Skeletal muscle tissue (tissue), 4 donors: ENCODE data around the gene DIMT1. TPM values are rescaled to one million over a fixed set of nuclear protein-coding genes. Genes with fewer than 3 reads are reported as not detected.

Experiments
- H3K27ac ChIP-seq: one replicate; pipeline ENCODE4 v1.7.0; 2013; ENCODE audit warnings: mild to moderate bottlenecking, low read depth, low read length, inconsistent platforms
- H3K27me3 ChIP-seq, 3 donors: one replicate each; pipeline ENCODE4 v1.7.0; 2013; ENCODE audit warnings: low read length in 3 of 3; ENCODE audit not compliant: control insufficient read depth in 3 of 3, insufficient read depth in 3 of 3
- H3K36me3 ChIP-seq, 3 donors: one replicate each; pipeline ENCODE4 v1.7.0; 2013; ENCODE audit warnings: low read length in 3 of 3; ENCODE audit not compliant: control insufficient read depth in 3 of 3, insufficient read depth in 3 of 3
- H3K4me1 ChIP-seq, 3 donors: one replicate each; pipeline ENCODE4 v1.7.0; 2013; ENCODE audit warnings: low read length in 3 of 3, mild to moderate bottlenecking in 3 of 3; ENCODE audit not compliant: control insufficient read depth in 3 of 3, insufficient read depth in 3 of 3
- H3K4me3 ChIP-seq, 3 donors: one replicate each; pipeline ENCODE4 v1.7.0; 2013; ENCODE audit warnings: low read length in 3 of 3
- H3K9ac ChIP-seq, 3 donors: one replicate each; pipeline ENCODE4 v1.7.0; 2013; ENCODE audit warnings: low read length in 3 of 3, mild to moderate bottlenecking in 3 of 3, moderate library complexity in 2 of 3, low read depth in 1 of 3
- H3K9me3 ChIP-seq, 3 donors: one replicate each; pipeline ENCODE4 v1.7.0; 2013; ENCODE audit warnings: low read length in 3 of 3; ENCODE audit not compliant: control insufficient read depth in 3 of 3
- total RNA-seq: library from RNA; depleted of rRNA; stranded (reverse); fragments of >200 nt; gene quantifications from one replicate; pipeline ENCODE4 v1.2.3, GENCODE V29; 2014
- donor health status: Osteomylitis.

The DIMT1 gene
- total RNA-seq, 1 donor from 2014 or later: 13.0 TPM

DNA sequence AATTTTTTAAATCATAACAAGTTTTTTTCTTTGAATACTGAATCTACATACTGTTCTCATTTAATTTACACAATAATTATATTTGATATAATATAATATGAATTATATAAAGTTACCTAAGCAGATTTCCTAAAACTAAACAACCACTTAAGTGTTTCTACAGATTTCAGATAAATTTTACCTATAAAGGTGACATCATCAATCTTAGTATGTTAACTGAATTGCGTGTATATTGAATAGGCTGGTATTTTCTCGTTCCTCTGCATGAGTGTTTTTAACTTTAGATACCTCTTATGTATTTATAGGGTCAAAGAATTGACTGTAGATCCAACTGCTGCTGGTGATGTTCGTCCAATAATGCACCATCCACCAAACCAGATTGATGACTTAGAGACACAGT lies 30.3 kb downstream of the DIMT1 start:
- no peaks in the 10 kb centered on the region for H3K27me3 ChIP-seq

DNA sequence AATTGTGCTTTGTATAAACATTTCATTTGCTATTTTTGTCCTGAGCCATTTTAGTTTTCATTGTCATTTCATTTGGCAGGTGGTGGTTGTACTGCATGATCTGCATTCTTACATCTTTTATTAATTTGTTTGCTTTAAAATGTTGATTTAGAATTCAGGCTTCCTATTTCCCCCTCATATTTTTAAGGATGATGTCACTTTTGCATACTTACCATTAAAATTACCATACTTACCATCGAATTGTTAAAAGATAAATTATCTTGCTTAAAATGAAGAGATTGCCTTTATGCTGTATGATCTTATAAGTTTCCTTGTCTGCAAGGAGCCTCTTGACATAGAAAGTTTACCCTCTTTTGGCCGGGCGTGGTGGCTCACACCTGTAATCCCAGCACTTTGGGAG lies 31.1 kb downstream of the DIMT1 start:
- H3K36me3 ChIP-seq: peaks cover 6 to 18% (median 14%) of the 10 kb centered on the region in 3 donors

More for the DNA sequence above, 30.3 kb downstream of the DIMT1 start:
- Histone ChIP-seq H3K9ac (no peak overlapping the region), H3K4me3 (no peak overlapping the region), H3K4me1 (no peaks in the 10 kb centered on the region), H3K27ac (no peak overlapping the region), H3K9me3 (no peaks in the 10 kb centered on the region), H3K36me3 (peaks cover 8 to 21% (median 18%) of the 10 kb centered on the region in 3 donors)

DNA sequence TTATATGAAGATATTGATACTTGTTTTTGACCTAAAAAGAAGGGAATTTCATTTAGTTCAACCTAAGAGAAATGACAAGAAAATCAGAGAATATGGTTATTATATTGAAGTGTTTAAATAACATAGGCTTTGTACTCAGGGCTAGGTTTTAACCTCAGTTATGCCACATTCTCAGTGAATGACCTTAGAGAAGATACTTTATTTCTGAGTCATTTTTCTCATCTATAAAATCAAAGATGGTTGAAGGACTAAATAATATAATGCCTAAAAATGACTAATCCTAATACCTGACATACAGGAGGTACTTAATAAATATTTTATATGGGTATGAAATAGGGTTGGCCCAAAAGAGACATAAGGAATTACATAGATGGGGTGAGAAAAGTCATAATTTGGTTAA lies 32.3 kb downstream of the DIMT1 start:
- H3K9me3 ChIP-seq: no peaks in the 10 kb centered on the region
- H3K4me1 ChIP-seq: no peaks in the 10 kb centered on the region
- no peak overlapping the region for H3K9ac ChIP-seq
- H3K4me3 ChIP-seq: no peak overlapping the region
- H3K36me3 ChIP-seq: peaks cover 6 to 15% (median 12%) of the 10 kb centered on the region in 3 donors
- H3K27me3 ChIP-seq: no peaks in the 10 kb centered on the region
- H3K27ac ChIP-seq: no peak overlapping the region

More for the DNA sequence above, 31.1 kb downstream of the DIMT1 start:
- Histone ChIP-seq H3K4me3 (no peak overlapping the region), H3K27me3 (no peaks in the 10 kb centered on the region), H3K27ac (no peak overlapping the region), H3K9ac (no peak overlapping the region), H3K4me1 (no peaks in the 10 kb centered on the region), H3K9me3 (no peaks in the 10 kb centered on the region)

DNA sequence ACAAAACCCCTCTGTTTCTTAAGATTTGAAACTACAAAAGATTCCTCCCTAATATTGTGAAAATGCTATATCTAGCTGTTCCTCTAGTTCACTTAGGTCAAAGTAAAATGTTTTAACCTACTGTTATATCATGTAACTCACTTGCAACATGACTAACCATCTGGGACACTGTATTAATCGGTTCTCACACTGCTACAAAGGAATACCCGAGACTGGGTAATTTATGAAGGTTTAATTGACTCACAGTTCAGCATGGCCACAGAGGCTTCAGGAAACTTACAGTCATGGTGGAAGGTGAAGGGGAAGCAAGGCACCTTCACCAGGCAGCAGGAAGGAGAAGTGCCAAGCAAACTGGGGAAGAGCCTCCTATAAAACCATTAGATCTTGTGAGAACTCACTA lies 34.7 kb downstream of the DIMT1 start:
- H3K36me3 ChIP-seq: peaks cover 4 to 17% (median 16%) of the 10 kb centered on the region in 3 donors
- H3K4me1 ChIP-seq: no peaks in the 10 kb centered on the region
- no peaks in the 10 kb centered on the region for H3K9me3 ChIP-seq
- no peak overlapping the region for H3K27ac ChIP-seq
- no peak overlapping the region for H3K4me3 ChIP-seq
- H3K27me3 ChIP-seq: no peaks in the 10 kb centered on the region
- H3K9ac ChIP-seq: no peak overlapping the region

DNA sequence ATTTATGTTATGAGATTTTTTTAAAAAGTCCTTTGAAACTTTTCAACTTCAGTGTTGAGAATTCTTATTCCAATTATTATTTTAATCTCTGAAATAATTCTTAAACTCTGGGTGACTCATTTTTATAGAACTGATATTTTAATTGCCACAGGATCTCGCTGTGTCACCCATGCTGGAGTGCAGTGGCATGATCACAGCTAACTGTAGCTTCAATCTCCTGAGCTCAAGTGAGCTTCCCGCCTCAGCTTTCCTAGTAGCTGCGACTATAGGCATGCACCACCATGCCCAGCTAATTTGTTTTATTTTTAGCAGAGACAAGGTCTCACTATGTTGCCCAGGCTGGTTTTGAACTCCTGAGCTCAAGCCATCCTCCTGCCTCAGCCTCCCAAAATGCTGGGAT lies 41.0 kb downstream of the DIMT1 start:
- Histone ChIP-seq H3K27me3 (no peaks in the 10 kb centered on the region), H3K36me3 (peaks cover 4 to 30% (median 18%) of the 10 kb centered on the region in 3 donors), H3K4me3 (no peak overlapping the region), H3K9me3 (no peaks in the 10 kb centered on the region), H3K9ac (no peak overlapping the region), H3K4me1 (no peaks in the 10 kb centered on the region), H3K27ac (no peak overlapping the region)

DNA sequence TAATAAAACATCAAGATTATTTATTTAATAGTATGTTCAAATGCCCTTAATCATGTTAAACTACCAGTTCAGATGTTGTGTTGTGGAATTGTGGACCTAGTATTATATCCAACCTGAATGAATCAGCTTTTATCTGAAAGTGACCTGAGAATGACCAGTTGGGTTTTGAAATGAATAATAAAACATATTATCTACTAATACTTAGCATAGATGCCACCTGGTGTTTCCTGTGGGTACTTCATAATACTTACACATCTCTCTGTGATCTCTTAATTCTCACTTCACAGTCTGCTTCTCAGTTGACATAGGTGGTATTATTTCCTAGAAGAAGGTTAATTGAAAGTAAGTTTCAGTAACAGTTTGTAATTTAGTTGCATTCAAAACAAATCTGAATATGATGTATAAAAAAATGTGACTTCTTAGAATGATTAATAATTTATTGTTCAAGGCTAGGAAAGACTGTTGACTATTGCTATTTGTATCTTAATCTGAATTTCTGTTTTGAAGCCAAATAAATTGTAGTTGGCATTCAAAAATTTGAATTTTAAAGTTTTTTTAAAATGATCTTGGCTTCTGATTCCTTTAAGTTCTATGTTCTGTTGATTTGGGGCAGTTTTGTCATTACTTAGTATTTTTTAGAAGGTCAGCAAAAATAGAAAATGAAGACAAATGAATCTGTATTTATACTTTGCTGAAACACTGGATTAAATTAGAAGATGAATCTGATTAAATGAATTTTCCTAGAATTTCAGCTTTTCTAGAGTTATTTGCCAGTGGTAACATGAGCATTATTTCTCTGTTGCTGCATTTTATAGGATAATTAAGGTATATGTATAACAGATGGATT lies 49.5 kb downstream of the DIMT1 start:
- no peaks in the 10 kb centered on the region for H3K9me3 ChIP-seq
- H3K9ac ChIP-seq: no peak overlapping the region
- no peaks in the 10 kb centered on the region for H3K4me1 ChIP-seq
- H3K27ac ChIP-seq: no peak overlapping the region
- no peaks in the 10 kb centered on the region for H3K27me3 ChIP-seq
- no peak overlapping the region for H3K4me3 ChIP-seq
- peaks cover 0 to 14% (median 12%) of the 10 kb centered on the region in 3 donors for H3K36me3 ChIP-seq

DNA sequence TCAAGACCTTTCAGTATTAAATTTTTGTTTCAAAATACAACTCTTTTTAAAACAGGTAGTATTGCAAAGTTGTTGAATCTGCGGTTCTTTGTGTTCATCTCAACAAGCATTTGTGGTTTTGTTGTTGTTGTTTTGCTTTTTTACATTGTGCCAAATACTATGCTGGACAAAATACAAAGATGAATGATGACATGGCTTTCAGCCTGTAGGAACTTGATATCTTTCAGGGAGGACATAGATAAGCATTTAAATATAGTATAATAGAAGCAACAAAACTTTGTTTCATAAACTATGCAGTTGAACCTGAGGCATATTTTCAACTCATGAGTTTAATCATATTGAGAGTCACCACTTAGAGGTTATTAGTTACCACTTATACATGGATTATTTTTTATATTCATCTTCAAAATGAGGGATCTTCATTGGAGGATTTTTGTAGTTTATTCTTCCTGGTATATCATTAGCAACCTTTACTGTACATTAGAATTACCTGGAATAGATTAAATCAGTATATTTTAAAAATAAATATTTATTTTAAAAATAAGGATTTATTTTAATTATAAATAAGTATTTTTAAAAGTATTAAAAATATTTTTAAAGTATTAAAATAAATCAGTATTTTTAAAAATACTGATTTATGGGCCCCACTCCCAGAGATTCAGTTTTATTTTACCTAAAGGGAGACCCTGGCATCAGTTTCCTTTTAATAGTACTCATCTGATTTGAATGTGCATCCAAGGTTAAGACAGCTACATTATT lies 54.8 kb downstream of the DIMT1 start:
- Histone ChIP-seq H3K36me3 (peaks cover 0 to 14% (median 11%) of the 10 kb centered on the region in 3 donors), H3K9ac (no peak overlapping the region), H3K27me3 (no peaks in the 10 kb centered on the region), H3K27ac (no peak overlapping the region), H3K4me1 (no peaks in the 10 kb centered on the region), H3K4me3 (no peak overlapping the region), H3K9me3 (no peaks in the 10 kb centered on the region)

DNA sequence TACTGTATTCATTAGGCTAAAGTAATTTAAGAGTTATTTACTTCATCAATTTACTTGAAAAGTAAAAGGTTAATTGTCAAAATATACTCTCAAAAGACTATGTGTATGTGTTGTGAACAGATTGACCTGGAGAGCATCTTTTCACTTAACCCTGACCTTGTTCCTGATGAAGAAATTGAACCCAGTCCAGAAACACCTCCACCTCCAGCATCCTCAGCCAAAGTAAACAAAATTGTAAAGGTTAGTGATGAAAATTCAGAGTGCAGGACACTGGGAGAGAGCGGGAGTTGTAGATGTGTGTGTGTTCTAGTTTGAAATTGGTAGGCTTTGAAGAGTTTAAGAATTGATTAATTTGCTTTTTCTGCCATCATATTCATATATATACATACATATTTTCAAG lies 55.8 kb downstream of the DIMT1 start:
- Histone ChIP-seq H3K9me3 (no peaks in the 10 kb centered on the region), H3K27me3 (no peaks in the 10 kb centered on the region), H3K4me1 (no peaks in the 10 kb centered on the region), H3K9ac (no peak overlapping the region), H3K27ac (no peak overlapping the region), H3K36me3 (peaks cover 0 to 11% (median 10%) of the 10 kb centered on the region in 3 donors), H3K4me3 (no peak overlapping the region)

DNA sequence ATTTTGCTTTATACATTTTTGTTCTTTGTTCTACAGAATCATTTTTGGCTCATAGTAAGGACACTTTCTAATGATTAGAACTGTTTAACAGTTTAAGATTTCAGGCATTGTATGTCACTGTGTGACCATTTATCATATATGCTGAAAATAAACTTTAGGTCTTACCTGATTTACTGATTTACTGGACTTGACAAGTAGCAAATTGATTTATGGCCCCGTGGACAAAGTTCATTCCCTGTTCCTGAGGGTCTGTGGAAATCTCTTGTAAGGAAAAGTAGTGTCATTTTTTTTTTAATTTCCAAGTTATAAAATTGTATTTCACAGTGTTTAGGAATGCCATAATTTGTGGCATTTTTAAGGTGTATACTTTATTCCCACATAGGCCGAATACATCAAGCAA lies 57.0 kb downstream of the DIMT1 start:
- no peak overlapping the region for H3K4me3 ChIP-seq

DNA sequence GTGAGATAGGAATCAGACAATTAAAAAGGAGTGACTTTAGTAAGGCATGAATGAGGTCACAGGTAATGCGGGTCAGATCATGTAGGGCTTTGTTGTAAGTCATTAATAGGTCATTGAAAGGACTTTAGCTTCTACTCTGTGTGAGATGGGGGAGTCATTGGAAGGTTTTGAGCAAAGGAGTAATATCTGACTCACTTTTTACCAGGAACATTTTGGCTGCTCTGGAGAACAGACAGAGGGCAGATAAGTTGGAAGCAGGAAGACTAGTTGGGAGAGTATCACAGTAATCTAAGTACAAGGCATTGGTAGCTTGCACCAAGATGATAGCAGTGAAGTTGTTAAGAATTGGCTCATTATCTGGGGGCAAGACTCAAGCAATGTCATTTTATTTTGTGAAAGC lies 60.3 kb downstream of the DIMT1 start:
- Histone ChIP-seq H3K9ac (no peak overlapping the region), H3K4me1 (no peaks in the 10 kb centered on the region), H3K27me3 (no peaks in the 10 kb centered on the region), H3K4me3 (no peak overlapping the region), H3K27ac (no peak overlapping the region), H3K9me3 (no peaks in the 10 kb centered on the region), H3K36me3 (peaks cover 0 to 3% (median 0%) of the 10 kb centered on the region in 3 donors)

More for the DNA sequence above, 57.0 kb downstream of the DIMT1 start:
- H3K27me3 ChIP-seq: no peaks in the 10 kb centered on the region
- H3K9me3 ChIP-seq: no peaks in the 10 kb centered on the region
- no peaks in the 10 kb centered on the region for H3K4me1 ChIP-seq
- H3K27ac ChIP-seq: no peak overlapping the region
- peaks cover 0 to 9% (median 4%) of the 10 kb centered on the region in 3 donors for H3K36me3 ChIP-seq
- no peak overlapping the region for H3K9ac ChIP-seq
